ENCODE data around the gene TNFRSF12A.
A peak's percentile ranks its signal among the peaks of the same experiment; 100 is the strongest.

The TNFRSF12A gene

GRCh38 chr16:3013998-3014690 lies 6.0 kb upstream of the TNFRSF12A start:
- DNase-seq (ENCODE audit: low read depth): no peak
- H3K4me3 ChIP-seq (ENCODE audit: control insufficient read depth, low read depth, low read length): no peak overlapping the region
- TF ChIP-seq, protein P1, sequence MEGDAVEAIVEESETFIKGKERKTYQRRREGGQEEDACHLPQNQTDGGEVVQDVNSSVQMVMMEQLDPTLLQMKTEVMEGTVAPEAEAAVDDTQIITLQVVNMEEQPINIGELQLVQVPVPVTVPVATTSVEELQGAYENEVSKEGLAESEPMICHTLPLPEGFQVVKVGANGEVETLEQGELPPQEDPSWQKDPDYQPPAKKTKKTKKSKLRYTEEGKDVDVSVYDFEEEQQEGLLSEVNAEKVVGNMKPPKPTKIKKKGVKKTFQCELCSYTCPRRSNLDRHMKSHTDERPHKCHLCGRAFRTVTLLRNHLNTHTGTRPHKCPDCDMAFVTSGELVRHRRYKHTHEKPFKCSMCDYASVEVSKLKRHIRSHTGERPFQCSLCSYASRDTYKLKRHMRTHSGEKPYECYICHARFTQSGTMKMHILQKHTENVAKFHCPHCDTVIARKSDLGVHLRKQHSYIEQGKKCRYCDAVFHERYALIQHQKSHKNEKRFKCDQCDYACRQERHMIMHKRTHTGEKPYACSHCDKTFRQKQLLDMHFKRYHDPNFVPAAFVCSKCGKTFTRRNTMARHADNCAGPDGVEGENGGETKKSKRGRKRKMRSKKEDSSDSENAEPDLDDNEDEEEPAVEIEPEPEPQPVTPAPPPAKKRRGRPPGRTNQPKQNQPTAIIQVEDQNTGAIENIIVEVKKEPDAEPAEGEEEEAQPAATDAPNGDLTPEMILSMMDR (conservative IDR thresholded peaks at IDR 0.05; ENCODE audit: control insufficient read depth, insufficient read depth, low read depth, low read length): no peak

DNA sequence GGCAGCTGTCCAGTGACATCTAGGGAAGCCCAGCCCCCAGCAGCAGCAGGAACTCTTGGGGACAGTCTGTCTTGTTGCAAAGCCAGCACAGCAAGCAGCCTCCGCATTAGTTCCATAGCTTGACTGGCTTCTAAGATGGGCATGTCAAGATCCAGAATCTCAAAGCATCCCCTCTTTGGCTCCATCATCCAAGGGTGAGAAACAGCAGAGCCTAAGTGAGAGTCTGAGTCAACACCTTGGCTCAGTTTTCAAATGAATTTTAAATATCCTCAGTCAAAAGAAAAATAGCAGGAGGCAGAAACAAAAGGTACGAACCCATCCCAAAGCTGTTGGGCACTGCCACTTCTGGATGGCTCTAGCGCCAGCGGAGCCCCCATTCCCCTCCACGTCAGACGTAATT lies 5.2 kb upstream of the TNFRSF12A start:
- TF ChIP-seq, protein P1 (conservative IDR thresholded peaks at IDR 0.05; ENCODE audit: control insufficient read depth, insufficient read depth, low read depth, low read length): no peak
- no peak for DNase-seq (ENCODE audit: low read depth)
- no peak overlapping the region for H3K4me3 ChIP-seq (ENCODE audit: control insufficient read depth, low read depth, low read length)

GRCh38 chr16:3015865-3016521 lies 4.2 kb upstream of the TNFRSF12A start:
- DNase-seq (ENCODE audit: low read depth): no peak
- TF ChIP-seq, protein P1 (conservative IDR thresholded peaks at IDR 0.05; ENCODE audit: control insufficient read depth, insufficient read depth, low read depth, low read length): no peak
- no peak overlapping the region for H3K4me3 ChIP-seq (ENCODE audit: control insufficient read depth, low read depth, low read length)

- DNase-seq (ENCODE audit: low read depth): no peak
- H3K4me3 ChIP-seq (ENCODE audit: control insufficient read depth, low read depth, low read length): no peak overlapping the region
- TF ChIP-seq, protein P1 (conservative IDR thresholded peaks at IDR 0.05; ENCODE audit: control insufficient read depth, insufficient read depth, low read depth, low read length): no peak
Observed at GRCh38 chr16:3017344-3017743, 2.8 kb upstream of the TNFRSF12A start.

- H3K4me3 ChIP-seq (ENCODE audit: control insufficient read depth, low read depth, low read length): no peak within 1 kb of the TSS
- TF ChIP-seq, protein P1 (conservative IDR thresholded peaks at IDR 0.05; ENCODE audit: control insufficient read depth, insufficient read depth, low read depth, low read length): peak; percentile 17
- no peak for DNase-seq (ENCODE audit: low read depth)
Observed at GRCh38 chr16:3017794-3018506, 2.2 kb upstream of the TNFRSF12A start, which contains the start of gene CLDN6. Gene CLDN6, minus strand, starts transcription at chr16:3018183. Its CDS starts 2,162 bp downstream, at chr16:3016021.

DNA sequence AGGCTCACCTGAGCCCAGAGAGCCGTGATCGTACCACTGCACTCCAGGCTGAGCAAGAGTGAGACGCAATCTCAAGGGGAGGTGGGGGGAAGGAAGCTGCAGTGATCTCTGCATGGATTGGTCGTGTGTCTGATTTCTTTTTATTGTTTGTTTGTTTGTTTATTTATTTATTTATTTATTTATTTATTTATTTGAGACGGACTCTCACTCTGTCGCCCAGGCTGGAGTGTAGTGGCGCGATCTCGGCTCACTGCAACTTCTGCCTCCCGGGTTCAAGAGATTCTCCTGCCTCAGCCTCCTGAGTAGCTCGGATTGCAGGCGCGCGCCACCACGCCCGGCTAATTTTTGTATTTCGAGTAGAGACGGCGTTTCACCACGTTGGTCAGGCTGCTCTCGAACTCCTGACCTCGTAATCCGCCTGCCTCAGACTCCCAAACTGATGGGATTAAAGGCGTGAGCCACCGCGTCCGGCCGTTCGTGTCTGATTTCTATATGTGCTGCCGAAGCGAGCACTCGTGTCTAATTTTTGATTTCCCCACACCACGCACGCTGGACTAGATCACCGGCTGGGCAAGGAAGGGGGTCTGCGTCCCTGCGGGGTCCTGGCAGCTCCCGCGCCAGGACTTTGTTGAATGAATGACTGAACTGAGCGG lies 448 bp upstream of the TNFRSF12A start:
- peak overlapping the region; percentile 50 for H3K4me3 ChIP-seq (ENCODE audit: control insufficient read depth, low read depth, low read length)
- TF ChIP-seq, protein P1 (conservative IDR thresholded peaks at IDR 0.05; ENCODE audit: control insufficient read depth, insufficient read depth, low read depth, low read length): no peak
- no peak for DNase-seq (ENCODE audit: low read depth)

Measured in fibroblast of mammary gland (primary cell).